Gastroesophageal sphincter (tissue), 3 donors: ENCODE measurements around the gene AURKA.

Experiments
- CTCF ChIP-seq, 4 experiments: fragments of 200-600 bp in 2 of 4; fragments of 450-650 bp in 2 of 4; sonication (generic) in 1 of 4; IDR thresholded peaks; one replicate each; pipeline ENCODE4 v1.5.1; 2017 to 2019; ENCODE audit warnings: antibody characterized with exemption in 4 of 4, mild to moderate bottlenecking in 2 of 4, moderate library complexity in 2 of 4
- EP300 ChIP-seq: sonication (generic); formaldehyde crosslinking; IDR thresholded peaks from one replicate; pipeline ENCODE4 v1.6.1; 2017; ENCODE audit warnings: antibody characterized with exemption, mild to moderate bottlenecking
- POLR2A ChIP-seq, 2 donors: fragments of 450-650 bp; IDR thresholded peaks; one replicate each; pipeline ENCODE4 v1.6.1; 2017; ENCODE audit warnings: antibody characterized with exemption in 2 of 2, mild to moderate bottlenecking in 2 of 2, moderate library complexity in 1 of 2
- POLR2AphosphoS5 ChIP-seq: sonication (generic); formaldehyde crosslinking; IDR thresholded peaks from one replicate; pipeline ENCODE4 v1.6.1; 2017; ENCODE audit warnings: antibody characterized with exemption

GRCh38 chr20:56378386-56378785, 13.6 kb downstream of the AURKA start:
- TF ChIP-seq POLR2A (IDR thresholded peaks at IDR 0.05) (no peak), POLR2AphosphoS5 (no peak), CTCF (IDR thresholded peaks at IDR 0.05) (no peak), EP300 (no peak)
